Heart left ventricle (tissue), 16 donors: ENCODE results near the gene MEX3B. TPM values are rescaled to one million over a fixed set of nuclear protein-coding genes. Genes with fewer than 3 reads are reported as not detected.

Source experiments
- ATAC-seq, 4 donors: fragments of 200-7000 bp; cut with Tn5 transposase; one replicate each; pipeline ENCODE4 v1.9.1; 2020 to 2022; ENCODE audit warnings: moderate library complexity in 4 of 4, mild to moderate bottlenecking in 3 of 4, moderate number of reproducible peaks in 1 of 4
- DNase-seq, 5 donors: peaks; one replicate each; pipeline ENCODE4 v3.0.0-alpha.2; 2020
- H3K27ac ChIP-seq, 12 donors: fragments of 200-600 bp; sonication (generic) in 4 of 12; one replicate each; pipeline versions ENCODE4 v1.5.0 to v1.8.0; 2016 to 2022; ENCODE audit warnings: mild to moderate bottlenecking in 2 of 12
- H3K27me3 ChIP-seq, 9 donors: fragments of 200-600 bp; sonication (generic) in 2 of 9; one replicate each; pipeline versions ENCODE4 v1.5.1 to v1.8.0; 2016 to 2022; ENCODE audit warnings: mild to moderate bottlenecking in 3 of 9
- H3K36me3 ChIP-seq, 9 donors: fragments of 200-600 bp; sonication (generic) in 2 of 9; one replicate each; pipeline versions ENCODE4 v1.5.0 to v1.8.0; 2018 to 2022; ENCODE audit warnings: mild to moderate bottlenecking in 2 of 9
- H3K4me1 ChIP-seq, 12 donors: fragments of 200-600 bp; sonication (generic) in 4 of 12; one replicate each; pipeline versions ENCODE4 v1.5.0 to v1.8.0; 2016 to 2022; ENCODE audit warnings: mild to moderate bottlenecking in 3 of 12
- H3K4me3 ChIP-seq, 12 donors: fragments of 200-600 bp; sonication (generic) in 4 of 12; one replicate each; pipeline versions ENCODE4 v1.5.0 to v1.8.0; 2017 to 2022; ENCODE audit warnings: mild to moderate bottlenecking in 9 of 12, moderate library complexity in 4 of 12
- H3K9me3 ChIP-seq, 12 donors: fragments of 200-600 bp; sonication (generic) in 4 of 12; one replicate each; pipeline versions ENCODE4 v1.5.0 to v1.8.0; 2016 to 2022; ENCODE audit warnings: mild to moderate bottlenecking in 1 of 12
- POLR2A ChIP-seq, 2 donors: fragments of 450-650 bp; IDR thresholded peaks; one replicate each; pipeline ENCODE4 v1.6.1; 2017; ENCODE audit warnings: antibody characterized with exemption in 2 of 2, mild to moderate bottlenecking in 2 of 2, moderate library complexity in 2 of 2
- WGBS, 4 donors: extraction: QIAGEN DNeasy Blood & Tissue Kit in 2 of 4; methylation state at CpG; one replicate each; pipeline versions ENCODE4 v1.1.5 to v1.1.7; 2013 to 2018; 5-methylcytosine and 5-hydroxymethylcytosine counted together
- intact Hi-C, 10 donors: fragments of 100-400 bp; cut with DNase I; formaldehyde crosslinking; loops; one replicate each; pipeline versions ENCODE4 v1.11.1 to v1.14.2; 2022
- polyA plus RNA-seq, 2 donors: library from polyadenylated mRNA; stranded (reverse); fragments of 200-250 nt; gene quantifications; one replicate each; pipeline ENCODE4 v1.2.3, GENCODE V29; 2013
- total RNA-seq, 9 donors: library from RNA; depleted of rRNA in 2 of 9; stranded (reverse); fragments of >200 nt in 2 of 9; fragmentation: NEBNext Ultra II Directional in 3 of 9; extraction: Animal tissue kit (Norgen Biotek cat#: 25700) in 3 of 9; gene quantifications; one replicate each; pipeline versions ENCODE4 v1.1.0 to v1.2.4, GENCODE V29; 2016 to 2023
- TF ChIP-seq, protein P1 (sequence below), 12 donors: fragments of 200-600 bp; sonication (generic) in 4 of 12; IDR thresholded peaks; one replicate each; pipeline versions ENCODE4 v1.5.0 to v1.8.0; 2018 to 2022; ENCODE audit warnings: antibody characterized with exemption in 12 of 12, mild to moderate bottlenecking in 5 of 12
- donor health status: ischemic (EF 13 %, LVEDD 7.1; RV severe dilation, severe dysfunction).
- donor health status: healthy with polysubstance abuse.
- donor health status: DM: no; HTN: yes; CAD: no.
- donor health status: DM: no; HTN: no; CAD: no.
- donor health status: ischemic (EF 25% LVEDD 6.9; RV normal size, moderate dysfunction).
- donor health status: ischemic (EF 25% LVEDD 5.7; RV mildly dilated, moderate dysfunction).
- donor health status: healthy.
- donor health status: DM: yes; HTN: yes; CAD: no.
- donor health status: ischemic (EF 35%, LVEDD 5.7; RV mildly dilated, moderate dysfunction).
- donor health status: nonischemic (EF 11% LVEDD 7.7; RV severe dilation, severe dysfunction).
- donor health status: DM: yes; HTN: yes; CAD: no.
- donor health status: PGD.
- donor health status: ischemic (EF 29% LVEDD 5.4; RV normal size, mild dysfunction).
- donor health status: nonischemic (EF 23%, LVEDD 6.1; RV moderate dilation, normal function).

MEX3B gene
- total and polyA plus RNA-seq, 11 donors: 1.3 to 5.3 (median 3.0) TPM

DNA sequence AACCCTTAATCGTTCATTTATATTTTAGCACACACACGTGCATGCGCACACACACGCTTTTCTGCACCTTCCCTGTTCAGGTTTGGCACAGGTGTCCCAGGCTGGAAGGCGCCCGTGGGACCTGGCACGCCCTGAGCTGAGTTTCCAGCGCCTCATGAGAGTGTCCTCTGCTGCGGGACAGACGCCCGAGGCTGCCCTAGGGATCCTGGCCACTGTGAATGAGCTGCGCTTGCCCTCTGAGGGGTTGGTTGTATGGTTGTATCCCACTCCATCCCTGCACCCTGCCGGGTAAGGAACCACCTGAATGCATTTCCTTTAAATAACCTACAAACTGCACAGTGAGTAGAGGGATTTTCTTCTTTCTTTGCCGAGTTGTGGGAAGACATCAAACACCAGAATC is 12.2 kb upstream of the MEX3B start:
- Histone ChIP-seq H3K27me3 (peaks cover 0 to 68% (median 33%) of the 10 kb centered on the region in 9 donors), H3K9me3 (no peaks in the 10 kb centered on the region), H3K27ac (no peak overlapping the region), H3K36me3 (no peaks in the 10 kb centered on the region), H3K4me3 (no peak overlapping the region), H3K4me1 (no peaks in the 10 kb centered on the region)
- intact Hi-C loops: loop anchor here in 1 of 10 donors (10.0 kb wide), 1 partner anchor 573 kb away; no protein-coding TSS in a partner anchor
- 7 to 13% (median 11%) methylated on average over 14 of the region's 14 CpGs for WGBS, 4 donors
- peak in 1 of 4 donors; percentile 42 for ATAC-seq
- no peak for DNase-seq
- no peak for TF ChIP-seq POLR2A (IDR thresholded peaks at IDR 0.05)
- TF ChIP-seq, protein P1, sequence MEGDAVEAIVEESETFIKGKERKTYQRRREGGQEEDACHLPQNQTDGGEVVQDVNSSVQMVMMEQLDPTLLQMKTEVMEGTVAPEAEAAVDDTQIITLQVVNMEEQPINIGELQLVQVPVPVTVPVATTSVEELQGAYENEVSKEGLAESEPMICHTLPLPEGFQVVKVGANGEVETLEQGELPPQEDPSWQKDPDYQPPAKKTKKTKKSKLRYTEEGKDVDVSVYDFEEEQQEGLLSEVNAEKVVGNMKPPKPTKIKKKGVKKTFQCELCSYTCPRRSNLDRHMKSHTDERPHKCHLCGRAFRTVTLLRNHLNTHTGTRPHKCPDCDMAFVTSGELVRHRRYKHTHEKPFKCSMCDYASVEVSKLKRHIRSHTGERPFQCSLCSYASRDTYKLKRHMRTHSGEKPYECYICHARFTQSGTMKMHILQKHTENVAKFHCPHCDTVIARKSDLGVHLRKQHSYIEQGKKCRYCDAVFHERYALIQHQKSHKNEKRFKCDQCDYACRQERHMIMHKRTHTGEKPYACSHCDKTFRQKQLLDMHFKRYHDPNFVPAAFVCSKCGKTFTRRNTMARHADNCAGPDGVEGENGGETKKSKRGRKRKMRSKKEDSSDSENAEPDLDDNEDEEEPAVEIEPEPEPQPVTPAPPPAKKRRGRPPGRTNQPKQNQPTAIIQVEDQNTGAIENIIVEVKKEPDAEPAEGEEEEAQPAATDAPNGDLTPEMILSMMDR (IDR thresholded peaks at IDR 0.05): no peak

DNA sequence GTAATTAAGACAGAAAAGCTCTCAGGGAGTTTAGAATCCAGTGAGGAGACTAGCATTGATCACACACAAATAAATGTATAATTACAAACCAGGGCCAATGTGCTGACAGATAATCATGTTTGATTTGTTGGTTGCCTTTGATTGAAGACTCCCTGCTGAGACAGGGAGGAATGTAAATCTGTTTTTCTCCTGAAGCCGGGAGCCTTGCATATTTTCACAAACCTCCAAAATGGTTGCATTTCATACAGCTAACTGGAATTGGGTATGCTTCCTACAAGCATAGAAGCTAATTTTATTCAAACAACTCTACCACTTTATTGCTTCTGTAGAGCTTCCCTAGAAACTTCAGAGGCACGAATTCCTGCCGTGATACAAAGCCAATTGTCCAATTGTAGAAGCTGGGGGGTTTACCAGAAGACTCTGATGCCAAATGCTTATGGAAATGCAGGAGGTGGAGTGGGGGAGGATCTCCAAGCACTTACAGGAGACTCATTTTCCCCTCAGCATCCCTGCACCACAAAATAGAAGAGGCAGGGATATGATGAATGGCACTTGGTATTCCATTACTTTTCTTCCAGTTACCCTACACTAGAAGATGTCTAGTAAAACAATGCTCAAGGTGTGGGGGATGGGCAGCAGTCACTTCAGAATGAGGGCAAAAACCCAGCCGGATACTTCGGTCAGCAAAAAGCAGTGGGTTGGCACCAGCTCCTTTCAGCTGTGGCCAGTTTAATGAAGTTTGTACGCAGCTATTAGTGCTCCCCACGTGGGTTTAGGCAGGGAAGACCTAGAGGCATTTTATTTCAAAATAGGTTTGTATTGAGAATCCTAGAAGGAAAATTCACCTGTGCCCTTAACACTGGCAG is 11.4 kb upstream of the MEX3B start:
- no peak for ATAC-seq
- WGBS, 4 donors: 37 to 49% (median 38%) methylated on average over 7 of the region's 7 CpGs
- intact Hi-C loops: loop anchor here in 1 of 10 donors (10.0 kb wide), 1 partner anchor 572 kb away; no protein-coding TSS in a partner anchor

DNA sequence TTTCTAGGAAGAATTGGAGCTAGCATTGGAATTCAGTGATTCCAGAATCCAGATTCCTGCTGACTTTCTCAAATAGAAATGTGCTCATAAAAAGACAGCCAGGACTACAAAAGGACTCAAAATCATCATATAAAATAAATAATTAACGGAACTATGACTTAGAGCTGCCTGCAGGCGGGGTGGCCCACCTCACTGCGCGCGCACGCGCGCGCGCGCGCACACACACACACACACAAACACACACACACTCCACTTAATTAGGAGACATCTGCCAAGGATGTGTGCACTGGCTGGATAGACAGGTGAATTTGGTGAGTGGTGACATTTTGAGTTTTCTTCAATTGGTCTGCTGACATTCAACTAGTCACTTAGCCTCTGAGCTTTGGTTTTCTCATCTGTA is 6.9 kb upstream of the MEX3B start:
- ATAC-seq: no peak
- Histone ChIP-seq H3K27ac (no peak overlapping the region), H3K9me3 (no peaks in the 10 kb centered on the region), H3K36me3 (no peaks in the 10 kb centered on the region), H3K4me1 (peaks cover 0 to 11% (median 3%) of the 10 kb centered on the region in 12 donors), H3K4me3 (no peak overlapping the region), H3K27me3 (peaks cover 0 to 26% (median 7%) of the 10 kb centered on the region in 9 donors)
- TF ChIP-seq POLR2A (IDR thresholded peaks at IDR 0.05): no peak
- TF ChIP-seq, protein P1 (IDR thresholded peaks at IDR 0.05): no peak
- intact Hi-C loops: loop anchor here in 2 of 10 donors (5.0 to 10.0 kb wide), 2 partner anchors 568 to 570 kb away; no protein-coding TSS in a partner anchor
- no peak for DNase-seq
- 94 to 97% (median 97%) methylated on average over 12 of the region's 12 CpGs for WGBS, 4 donors

More for the DNA sequence above, 11.4 kb upstream of the MEX3B start:
- no peak overlapping the region for H3K27ac ChIP-seq
- no peak overlapping the region for H3K4me3 ChIP-seq
- TF ChIP-seq, protein P1 (IDR thresholded peaks at IDR 0.05): no peak
- no peak for TF ChIP-seq POLR2A (IDR thresholded peaks at IDR 0.05)
- H3K27me3 ChIP-seq: peaks cover 0 to 59% (median 25%) of the 10 kb centered on the region in 9 donors
- H3K36me3 ChIP-seq: no peaks in the 10 kb centered on the region
- no peaks in the 10 kb centered on the region for H3K4me1 ChIP-seq
- no peak for DNase-seq
- H3K9me3 ChIP-seq: no peaks in the 10 kb centered on the region

DNA sequence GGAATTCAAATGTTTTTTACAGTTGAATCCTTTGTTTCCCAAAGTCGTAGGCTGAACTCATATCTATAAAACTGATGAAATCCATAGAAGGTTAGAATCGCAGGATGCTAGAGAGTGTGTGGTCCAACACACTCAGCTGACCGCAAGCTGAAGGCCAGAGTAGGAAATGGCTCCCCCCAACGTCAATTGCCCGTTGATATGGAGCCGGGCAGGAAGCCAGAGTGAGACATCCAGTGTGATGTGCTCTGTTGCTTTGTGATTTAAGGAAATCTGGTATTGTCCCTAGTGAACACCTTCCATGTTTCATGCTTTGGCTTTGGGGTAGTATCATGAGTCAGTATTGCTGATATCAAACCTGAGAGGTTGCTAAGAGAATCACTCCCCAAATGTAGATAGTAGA is 5.8 kb upstream of the MEX3B start:
- ATAC-seq (no peak), DNase-seq (peak in 4 of 5 donors; percentile 31 to 57 (median 40))
- intact Hi-C loops: loop anchor here in 2 of 10 donors (5.0 to 10.0 kb wide), 2 partner anchors 567 to 569 kb away; no protein-coding TSS in a partner anchor

More for the DNA sequence above, 5.8 kb upstream of the MEX3B start:
- no peak for TF ChIP-seq POLR2A (IDR thresholded peaks at IDR 0.05)
- TF ChIP-seq, protein P1 (IDR thresholded peaks at IDR 0.05): peak in 2 of 12 donors; percentile 21 to 31
- no peak overlapping the region for H3K4me3 ChIP-seq
- no peak overlapping the region for H3K27ac ChIP-seq
- no peaks in the 10 kb centered on the region for H3K36me3 ChIP-seq
- H3K4me1 ChIP-seq: peaks cover 0 to 14% (median 7%) of the 10 kb centered on the region in 12 donors
- no peaks in the 10 kb centered on the region for H3K9me3 ChIP-seq
- peaks cover 0 to 18% (median 3%) of the 10 kb centered on the region in 9 donors for H3K27me3 ChIP-seq
- 5 to 21% (median 12%) methylated on average over 6 of the region's 6 CpGs for WGBS, 4 donors
